Activated T-helper 1 cell treated with anti-CD3 and anti-CD28 coated beads, Interleukin-2, amount 50 U/mL, for 16 hours (primary cell): Measurements from ENCODE around the gene CAST.
A peak's percentile ranks its signal among the peaks of the same experiment; 100 is the strongest.
"Not testable (repeated sequence)": the region's sequence is repeated elsewhere in the genome, so short reads cannot be mapped to it uniquely, and the experiment has no call there.

Source experiments
- DNase-seq, 2 donors: peaks; one replicate each; pipeline ENCODE4 v3.0.0-alpha.2; 2020; ENCODE audit warnings: low read depth in 1 of 2, low spot score in 1 of 2

CAST gene, protein sequence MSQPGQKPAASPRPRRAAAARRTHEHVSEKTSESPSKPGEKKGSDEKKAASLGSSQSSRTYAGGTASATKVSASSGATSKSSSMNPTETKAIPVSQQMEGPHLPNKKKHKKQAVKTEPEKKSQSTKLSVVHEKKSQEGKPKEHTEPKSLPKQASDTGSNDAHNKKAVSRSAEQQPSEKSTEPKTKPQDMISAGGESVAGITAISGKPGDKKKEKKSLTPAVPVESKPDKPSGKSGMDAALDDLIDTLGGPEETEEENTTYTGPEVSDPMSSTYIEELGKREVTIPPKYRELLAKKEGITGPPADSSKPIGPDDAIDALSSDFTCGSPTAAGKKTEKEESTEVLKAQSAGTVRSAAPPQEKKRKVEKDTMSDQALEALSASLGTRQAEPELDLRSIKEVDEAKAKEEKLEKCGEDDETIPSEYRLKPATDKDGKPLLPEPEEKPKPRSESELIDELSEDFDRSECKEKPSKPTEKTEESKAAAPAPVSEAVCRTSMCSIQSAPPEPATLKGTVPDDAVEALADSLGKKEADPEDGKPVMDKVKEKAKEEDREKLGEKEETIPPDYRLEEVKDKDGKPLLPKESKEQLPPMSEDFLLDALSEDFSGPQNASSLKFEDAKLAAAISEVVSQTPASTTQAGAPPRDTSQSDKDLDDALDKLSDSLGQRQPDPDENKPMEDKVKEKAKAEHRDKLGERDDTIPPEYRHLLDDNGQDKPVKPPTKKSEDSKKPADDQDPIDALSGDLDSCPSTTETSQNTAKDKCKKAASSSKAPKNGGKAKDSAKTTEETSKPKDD

DNA sequence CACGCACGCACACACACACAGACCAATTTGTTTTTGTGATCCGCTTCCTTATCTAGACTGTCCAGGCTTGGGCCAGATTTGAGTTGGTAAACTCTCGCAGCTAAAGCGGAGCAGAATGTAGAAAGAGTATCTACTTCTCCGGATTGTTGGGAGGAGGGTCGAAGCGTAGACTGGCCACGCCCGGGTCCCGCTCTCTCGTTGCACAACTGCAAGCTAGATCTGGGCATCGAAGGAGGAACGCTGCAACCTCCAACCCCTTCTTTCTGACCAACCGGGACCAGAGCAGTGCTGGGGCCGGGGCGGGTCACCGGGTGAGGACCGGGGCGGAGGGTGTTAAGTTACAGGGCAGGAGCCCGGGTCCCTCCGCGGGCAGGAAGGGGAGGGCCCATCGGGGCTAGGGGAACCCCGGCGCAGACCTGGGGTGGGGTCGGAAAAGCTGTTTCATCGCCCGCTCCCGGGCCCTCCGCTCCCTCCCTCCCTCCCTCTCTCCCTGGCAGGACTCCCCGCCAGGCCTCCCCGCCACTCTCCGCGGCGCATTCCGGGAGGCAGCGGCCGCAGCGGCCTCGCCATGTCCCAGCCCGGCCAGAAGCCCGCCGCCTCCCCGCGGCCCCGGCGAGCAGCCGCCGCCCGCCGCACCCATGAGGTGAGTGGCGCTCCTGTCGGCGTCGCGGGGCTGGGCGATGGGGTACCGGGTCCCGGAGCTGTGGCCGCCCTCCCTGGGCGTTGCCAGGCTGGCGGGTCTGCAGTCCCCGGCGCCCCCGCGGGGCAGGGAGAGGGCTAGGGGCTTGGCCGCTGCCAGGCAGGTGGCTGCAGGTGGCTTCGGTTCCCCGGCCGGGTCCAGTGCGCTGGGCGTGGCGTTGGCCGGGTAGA is at the start of gene CAST:
Gene CAST (plus strand): TSS at position 522 of the 870 bp plus-strand sequence. CDS start 47 bp downstream, at position 569.
- DNase-seq, result peak; percentile 53 to 68

DNA sequence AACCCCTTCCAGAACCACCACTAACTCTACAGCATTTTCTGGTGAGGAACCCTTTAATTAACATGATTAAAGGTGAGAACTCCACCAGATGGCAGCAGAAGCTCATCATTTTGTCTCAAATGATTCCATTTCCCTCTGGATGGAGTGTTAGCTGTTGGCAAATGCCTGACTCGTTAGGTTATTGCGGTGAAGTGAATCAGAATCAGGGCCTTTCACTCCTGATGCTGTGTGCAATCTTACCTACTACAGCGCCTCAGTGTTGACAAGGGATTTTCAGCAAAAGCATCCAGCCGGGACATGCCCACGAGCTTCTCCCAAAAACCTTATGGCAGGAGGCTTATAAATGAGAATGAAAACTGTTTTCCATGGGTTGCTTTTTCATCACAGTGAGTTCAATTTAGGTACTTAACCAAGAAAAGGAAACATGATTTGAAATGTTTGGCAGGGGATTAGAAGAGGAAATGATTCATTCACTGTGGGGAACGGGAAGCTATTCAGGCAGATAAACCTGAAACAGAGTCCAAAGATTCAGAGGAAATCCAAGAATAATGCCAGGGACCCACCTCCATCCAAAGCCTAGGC is 48.0 kb upstream of the CAST start:
- no peak for DNase-seq

DNA sequence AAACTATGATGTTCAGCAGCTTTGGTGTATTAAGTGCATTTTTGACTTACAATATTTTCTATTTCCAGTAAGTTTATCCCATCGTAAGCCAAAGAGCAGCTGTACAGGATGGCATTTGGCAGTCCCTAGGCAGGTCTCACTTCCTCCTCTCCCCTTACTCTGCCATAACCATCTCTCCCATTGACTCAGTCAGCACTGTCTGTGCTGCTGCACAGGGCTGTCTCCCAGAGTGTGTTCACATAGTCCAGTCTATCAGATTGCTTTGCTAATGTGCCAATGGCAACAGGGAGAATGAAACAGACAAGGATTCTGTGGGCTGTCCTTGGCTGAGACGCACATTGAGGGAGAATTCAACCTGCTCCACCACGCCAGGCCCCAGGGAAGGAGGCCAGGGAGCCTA is 47.0 kb upstream of the CAST start:
- no peak for DNase-seq

DNA sequence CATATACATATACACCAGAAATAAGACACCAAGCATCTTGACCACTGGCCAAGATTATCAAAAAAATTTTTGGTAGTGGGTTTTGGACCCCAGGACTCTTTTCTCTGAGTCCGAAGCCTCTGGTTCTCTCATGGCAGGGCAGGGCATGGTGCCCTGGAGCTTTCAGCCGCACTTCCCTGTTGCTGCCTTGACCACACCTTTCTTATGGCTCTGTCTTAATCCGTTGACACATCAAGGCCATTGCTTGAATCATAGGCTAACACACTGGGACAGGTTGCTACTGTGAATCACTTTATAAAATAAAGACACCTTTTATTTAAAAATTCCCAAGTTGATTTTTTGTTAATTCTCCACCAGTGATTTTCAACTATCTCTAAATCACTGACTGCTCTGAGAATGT is 45.4 kb upstream of the CAST start:
- DNase-seq, result no peak

DNA sequence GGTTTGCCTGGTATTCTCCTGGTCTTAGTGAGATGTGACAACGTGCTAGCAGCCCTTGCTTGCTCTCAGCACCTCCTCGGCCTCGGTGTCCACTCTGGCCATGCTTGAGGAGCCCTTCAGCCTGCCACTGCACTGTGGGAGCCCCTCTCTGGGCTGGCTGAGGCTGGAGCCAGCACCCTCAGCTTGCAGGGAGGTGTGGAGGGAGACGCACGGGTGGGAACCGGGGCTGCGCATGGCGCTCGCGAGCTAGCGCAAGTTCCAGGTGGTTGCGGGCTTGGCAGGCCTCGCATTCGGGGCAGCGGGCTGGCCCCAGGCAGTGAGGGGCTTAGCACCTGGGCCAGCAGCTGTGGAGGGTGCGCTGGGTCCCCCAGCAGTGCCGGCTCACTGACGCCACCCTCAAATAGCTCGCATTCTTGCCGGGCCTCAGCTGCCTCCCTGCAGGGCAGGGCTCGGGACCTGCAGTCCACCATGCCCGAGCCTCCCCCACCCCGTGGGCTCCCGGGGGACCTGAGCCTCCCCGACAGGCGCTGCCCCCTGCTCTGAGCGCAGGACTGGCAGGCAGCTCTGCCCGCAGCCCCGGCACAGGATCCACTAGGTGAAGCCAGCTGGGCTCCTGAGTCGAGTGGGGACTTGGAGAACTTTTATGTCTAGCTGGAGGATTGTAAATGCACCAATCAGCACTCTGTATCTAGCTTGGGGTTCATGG is 43.7 kb upstream of the CAST start:
- not testable (repeated sequence) for DNase-seq

DNA sequence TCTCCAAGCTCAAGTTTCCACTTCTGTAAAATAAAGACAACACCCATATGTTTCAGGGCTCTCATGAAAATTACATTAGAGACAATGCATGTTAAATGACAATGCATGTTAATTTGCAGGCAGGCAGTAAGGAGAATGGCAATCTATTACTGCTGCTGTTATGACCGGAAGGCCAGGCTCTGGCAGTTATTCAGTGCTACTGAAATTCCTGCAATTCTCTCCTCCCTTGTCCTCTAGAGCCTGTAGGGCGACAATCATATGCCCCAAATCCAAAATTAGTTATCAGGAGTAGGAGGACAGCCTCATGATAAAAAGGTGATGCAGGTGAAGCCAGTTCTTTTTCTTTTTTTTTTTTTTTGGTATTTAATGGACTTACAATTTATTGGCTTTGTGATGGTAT is 42.2 kb upstream of the CAST start:
- no peak for DNase-seq

DNA sequence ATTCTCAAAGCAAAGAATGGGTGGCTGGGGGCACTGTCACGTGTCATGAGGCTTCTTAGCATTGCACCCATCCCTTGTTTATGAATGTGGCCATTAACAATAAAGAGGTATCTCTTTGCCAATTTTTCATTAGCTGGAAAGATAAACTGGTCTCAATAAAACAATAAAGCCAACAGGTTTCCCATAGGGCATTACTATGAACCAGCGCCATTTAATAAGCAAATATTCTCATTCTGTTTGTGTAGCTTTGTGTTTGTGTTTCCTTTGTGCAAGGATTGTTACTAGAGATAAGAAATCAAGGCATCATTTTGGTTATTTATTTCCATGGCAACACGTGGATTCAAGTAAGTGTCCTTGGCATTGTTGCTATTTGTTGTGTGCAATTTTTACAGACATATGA is 37.6 kb upstream of the CAST start:
- no peak for DNase-seq

DNA sequence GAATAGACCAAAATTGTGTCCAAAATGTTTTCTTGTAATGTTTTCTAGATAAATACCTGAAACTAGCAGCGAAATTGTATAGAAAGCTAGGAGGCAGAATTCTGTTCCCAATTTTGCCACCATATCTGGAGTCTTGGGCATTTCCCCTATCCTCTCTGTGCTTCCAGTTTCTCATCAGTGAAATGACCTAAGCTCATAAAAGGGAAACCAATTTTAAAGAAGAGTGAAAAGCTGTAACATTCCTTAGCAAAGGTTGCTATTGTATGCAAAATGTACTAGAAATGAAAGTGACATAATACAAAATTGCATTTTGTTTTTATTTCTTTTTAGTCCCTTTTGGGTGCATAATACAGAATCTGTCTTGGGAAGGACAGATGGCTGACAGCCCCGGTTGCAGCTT is 36.8 kb upstream of the CAST start:
- DNase-seq, result no peak

DNA sequence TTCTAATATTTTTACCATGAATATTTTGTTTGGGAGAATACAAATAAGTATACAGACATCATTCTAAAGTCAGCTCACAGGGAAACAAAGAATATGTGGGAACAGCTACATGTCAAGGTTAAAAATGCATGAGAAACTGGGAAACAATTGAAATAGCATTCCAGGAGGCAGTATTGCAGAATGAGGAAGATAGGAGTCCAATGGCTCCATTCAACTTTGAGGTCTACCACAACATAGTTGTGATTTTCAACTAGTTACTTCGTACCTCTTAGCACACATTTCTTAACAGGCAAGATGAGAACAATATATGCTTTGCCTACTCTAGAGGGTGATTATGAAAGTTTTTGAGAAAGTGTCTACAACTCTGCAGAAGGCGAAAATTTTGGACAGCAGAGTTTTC is 35.2 kb upstream of the CAST start:
- DNase-seq, result no peak

DNA sequence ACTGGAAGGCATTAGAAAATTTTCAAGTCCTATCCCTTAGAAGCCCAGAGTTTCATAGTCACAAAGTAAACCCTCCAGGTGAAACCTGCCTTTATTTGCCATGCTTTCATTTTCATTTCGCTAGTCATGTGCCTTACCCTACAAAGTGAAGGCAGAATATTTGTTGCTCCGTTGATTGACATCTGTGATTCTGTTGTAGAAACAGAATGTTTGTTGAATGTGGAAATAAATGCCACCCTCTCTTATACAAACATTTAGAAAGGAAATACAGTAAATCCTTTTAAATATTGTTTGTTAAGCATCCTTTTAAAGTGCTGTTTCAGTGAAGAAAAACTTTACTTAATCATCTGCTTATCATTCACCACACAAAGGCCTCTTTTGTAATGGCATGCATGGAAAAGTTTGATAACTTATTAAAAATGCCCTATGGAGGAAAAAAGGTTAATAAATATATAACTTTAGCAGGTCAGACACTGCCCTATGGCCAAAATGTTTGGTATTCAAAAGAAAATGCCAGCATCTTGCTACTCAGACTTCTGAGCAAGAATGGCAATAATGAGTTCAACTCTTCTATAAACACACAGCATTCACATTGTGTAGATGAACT is 34.3 kb upstream of the CAST start:
- DNase-seq, result no peak

DNA sequence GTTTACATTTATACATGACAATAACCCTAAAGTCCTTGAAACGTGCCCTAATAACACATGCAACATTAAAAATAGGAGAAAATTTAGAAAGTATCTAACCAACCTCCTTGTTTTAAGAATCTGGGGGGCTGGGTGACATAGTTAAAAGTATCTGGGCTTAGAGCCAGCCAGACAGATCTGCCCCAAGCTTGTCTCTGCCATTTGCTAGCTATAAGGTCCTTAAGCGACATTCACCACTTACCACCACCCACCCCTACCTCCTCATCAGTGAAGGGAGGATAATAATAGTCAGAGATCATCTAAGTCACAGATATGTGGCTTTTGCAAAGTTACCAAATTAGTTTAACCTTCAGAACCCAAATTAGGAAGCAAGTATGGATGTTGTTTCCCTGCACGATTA is 33.8 kb upstream of the CAST start:
- DNase-seq, result no peak

DNA sequence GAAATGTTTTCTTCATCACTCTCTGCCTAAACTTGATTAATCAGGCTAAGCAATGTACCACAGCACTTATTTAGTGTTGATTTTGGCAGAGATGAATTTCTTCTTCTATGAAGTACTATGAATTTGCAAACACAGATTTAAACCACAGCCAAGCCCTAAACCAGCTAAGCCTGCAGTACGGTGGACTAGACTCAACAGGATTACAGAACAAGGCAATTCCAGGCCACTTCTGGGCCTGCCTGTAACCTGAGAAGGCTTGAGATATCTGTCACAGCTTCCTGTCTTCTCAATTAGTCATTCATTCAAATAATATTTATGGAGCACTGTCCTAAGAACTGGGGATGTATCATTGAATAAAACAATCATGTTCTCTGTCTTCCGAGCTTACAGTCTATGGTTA is 32.4 kb upstream of the CAST start:
- DNase-seq, result no peak

DNA sequence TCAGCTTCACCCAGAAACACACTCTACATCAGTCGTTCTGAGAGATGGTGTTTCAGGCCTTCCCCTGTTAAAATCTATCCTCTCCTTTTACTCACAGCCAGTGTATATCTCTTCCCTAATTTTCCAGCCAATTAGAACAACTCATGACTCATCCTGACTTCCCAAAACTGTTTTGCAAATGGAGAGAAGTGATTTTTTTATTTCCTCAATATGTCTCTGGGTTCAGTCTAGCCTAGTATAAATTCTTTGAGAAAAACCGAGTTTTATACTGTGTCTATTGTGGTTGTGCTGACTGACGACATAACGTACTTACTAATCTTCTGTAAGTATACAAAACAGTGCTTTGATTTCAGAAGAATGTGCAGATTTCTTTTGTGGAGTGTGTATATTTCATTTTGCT is 28.4 kb upstream of the CAST start:
- no peak for DNase-seq

DNA sequence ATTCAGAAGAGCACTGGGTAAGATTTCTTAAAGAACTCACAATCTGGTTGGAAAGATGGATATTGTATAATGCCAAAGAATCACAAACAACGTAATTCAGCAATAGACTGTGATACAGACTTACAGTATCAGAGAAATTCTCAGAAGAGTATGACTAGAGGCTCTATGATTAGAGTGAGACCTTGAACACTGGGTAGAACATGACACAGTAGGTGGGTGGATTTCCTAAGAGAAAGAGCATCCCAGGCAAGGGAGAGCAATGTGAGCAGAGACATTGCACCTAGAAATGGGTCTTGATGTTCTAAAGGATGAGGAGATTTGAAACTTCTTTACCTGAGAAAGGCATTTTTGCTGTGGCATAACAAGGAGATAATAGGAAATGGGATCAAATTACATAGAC is 27.3 kb upstream of the CAST start:
- DNase-seq, result no peak

DNA sequence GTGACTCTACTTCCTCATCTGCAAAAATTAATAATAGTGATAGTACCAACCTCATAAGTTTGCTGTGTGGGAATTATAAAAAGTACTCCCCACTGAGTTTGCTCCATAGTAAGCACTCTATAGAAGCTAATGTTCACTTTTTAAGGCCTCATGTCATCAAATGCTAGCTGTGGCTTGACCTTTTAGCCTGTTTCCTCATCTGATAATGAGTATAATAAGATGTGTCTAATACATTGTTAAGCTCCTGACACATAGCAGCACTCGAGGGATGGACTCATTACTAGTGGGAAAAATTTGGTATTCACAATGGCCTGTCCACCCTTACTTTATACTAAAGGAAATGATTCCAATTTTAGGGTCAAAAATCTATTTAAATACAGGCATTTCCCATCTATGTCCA is 26.1 kb upstream of the CAST start:
- DNase-seq, result no peak

DNA sequence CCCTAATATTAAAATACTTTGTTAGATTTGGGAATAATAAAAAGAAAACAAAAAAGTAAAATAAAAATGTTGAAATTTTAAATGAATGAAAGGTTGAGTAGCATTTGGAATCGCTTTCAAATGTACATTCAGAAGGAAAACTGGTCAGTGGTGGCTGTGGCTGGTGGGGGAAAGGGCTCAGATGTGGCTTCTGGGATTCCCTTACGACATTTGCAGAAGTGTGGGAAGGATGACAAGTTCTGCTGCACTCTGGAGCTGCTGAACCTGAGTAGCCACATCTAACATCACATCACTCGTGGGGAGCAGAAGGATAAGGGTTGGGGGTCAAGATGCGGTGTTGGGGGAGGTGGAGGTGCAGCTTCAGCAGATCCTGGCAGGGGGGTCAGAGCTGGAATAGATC is 25.6 kb upstream of the CAST start:
- no peak for DNase-seq

DNA sequence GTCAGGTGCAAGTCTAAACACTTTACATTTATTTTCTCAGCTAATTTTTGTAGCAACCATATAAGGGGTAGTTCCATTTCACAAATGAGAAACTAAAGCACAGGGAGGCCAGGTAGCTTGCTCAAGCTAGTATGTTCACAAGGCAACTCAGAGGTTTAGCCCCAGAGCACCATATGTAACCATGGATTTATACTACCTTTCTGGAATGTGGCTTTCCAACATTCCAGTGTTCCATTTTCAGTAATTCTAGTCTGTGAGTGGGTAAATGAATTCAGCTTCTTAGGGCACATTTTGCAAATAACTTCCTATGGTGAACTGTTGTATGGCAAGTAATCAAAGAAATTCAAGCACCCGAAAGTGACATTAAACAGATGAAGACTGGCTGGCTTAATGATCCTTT is 25.0 kb upstream of the CAST start:
- DNase-seq, result no peak

DNA sequence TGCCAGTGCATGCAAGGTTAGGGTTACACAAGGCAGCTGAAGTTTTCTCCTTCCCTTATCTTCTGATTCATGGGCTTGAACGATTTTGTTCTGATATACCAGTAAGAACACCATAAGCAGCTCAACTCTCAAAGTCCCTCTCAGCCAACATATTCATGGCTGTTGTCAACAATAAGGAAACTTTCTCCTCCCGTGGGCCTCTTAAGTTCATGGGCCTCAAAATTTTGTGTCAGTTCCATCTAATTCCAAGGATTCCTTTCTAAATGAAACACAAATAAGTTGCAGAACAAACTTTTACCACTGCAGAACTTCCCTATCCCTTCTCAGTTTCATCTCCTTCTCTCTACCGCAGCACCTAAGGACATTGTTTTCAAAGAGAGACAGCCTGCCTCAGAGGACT is 23.6 kb upstream of the CAST start:
- no peak for DNase-seq

DNA sequence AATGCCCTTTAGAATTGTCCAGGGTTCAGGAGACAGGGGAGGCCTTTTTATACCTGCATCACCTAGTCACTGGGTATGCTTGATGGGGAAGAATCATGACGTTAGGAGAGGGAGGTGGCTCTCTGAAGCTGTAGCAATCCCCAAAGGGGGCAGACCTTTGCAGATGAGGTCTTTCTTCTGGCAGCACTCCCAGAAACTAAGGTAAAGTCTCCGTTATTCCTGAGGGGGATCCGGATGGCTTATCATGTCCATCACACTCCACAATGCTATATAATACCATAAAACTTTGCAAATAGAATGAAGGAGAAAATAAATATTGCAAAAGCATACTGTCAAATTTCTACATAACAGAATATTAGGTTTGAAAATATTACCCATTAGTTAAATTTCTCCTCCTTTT is 21.5 kb upstream of the CAST start:
- DNase-seq, result no peak
